Measurements from ENCODE around the gene SLC30A1. TPM values are rescaled to one million over a fixed set of nuclear protein-coding genes. Genes with fewer than 3 reads are reported as not detected.

SLC30A1 gene
- polyA plus RNA-seq, 1 experiment: 12.8 TPM

DNA sequence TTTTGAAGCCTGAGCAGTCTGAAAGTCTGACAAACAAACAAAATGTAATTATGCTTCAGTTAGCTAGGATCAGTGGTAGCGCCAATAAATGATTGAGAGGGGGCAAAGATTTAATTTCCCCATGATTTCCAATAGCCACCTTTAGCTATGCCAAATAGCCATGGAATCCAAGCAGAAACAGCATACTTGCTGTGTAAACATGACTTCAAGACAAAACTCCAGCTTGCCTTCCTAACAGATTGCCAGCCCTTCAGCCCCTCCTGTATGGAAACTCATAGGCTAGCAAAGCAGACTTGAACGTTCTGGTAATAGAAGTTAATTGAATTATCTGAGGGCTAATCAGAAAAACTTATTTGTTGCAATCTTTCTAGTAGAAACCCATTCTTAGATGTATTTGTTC lies 25.6 kb upstream of the SLC30A1 start:
- CTCF ChIA-PET: no interaction called here
- POLR2A ChIA-PET: no interaction called here
- TF ChIP-seq, protein P1, sequence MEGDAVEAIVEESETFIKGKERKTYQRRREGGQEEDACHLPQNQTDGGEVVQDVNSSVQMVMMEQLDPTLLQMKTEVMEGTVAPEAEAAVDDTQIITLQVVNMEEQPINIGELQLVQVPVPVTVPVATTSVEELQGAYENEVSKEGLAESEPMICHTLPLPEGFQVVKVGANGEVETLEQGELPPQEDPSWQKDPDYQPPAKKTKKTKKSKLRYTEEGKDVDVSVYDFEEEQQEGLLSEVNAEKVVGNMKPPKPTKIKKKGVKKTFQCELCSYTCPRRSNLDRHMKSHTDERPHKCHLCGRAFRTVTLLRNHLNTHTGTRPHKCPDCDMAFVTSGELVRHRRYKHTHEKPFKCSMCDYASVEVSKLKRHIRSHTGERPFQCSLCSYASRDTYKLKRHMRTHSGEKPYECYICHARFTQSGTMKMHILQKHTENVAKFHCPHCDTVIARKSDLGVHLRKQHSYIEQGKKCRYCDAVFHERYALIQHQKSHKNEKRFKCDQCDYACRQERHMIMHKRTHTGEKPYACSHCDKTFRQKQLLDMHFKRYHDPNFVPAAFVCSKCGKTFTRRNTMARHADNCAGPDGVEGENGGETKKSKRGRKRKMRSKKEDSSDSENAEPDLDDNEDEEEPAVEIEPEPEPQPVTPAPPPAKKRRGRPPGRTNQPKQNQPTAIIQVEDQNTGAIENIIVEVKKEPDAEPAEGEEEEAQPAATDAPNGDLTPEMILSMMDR (IDR thresholded peaks at IDR 0.05; ENCODE audit: low read depth, low read length): no peak
- H3K27me3 ChIP-seq (ENCODE audit: control insufficient read depth, insufficient read depth, low read length): no peaks in the 10 kb centered on the region
- H3K9me3 ChIP-seq (ENCODE audit: control insufficient read depth, insufficient read depth, low read length): no peaks in the 10 kb centered on the region
- no peak for DNase-seq (ENCODE audit: low read depth, low spot score)
- H3K27ac ChIP-seq (ENCODE audit: low read depth, low read length): no peak overlapping the region
- no peak overlapping the region for H3K4me3 ChIP-seq (ENCODE audit: low read depth, low read length)

- POLR2A ChIA-PET: interaction anchor here (1.4 kb wide), 1 partner anchor 10 kb away, joined by 4 read pairs; no protein-coding TSS in a partner anchor
- TF ChIP-seq, protein P1 (IDR thresholded peaks at IDR 0.05; ENCODE audit: low read depth, low read length): no peak
- H3K4me3 ChIP-seq (ENCODE audit: low read depth, low read length): no peak overlapping the region
- CTCF ChIA-PET: no interaction called here
- no peak overlapping the region for H3K27ac ChIP-seq (ENCODE audit: low read depth, low read length)
- no peak for DNase-seq (ENCODE audit: low read depth, low spot score)
- no peaks in the 10 kb centered on the region for H3K27me3 ChIP-seq (ENCODE audit: control insufficient read depth, insufficient read depth, low read length)
- no peaks in the 10 kb centered on the region for H3K9me3 ChIP-seq (ENCODE audit: control insufficient read depth, insufficient read depth, low read length)
These were observed 24.8 kb upstream of the SLC30A1 start for GRCh38 chr1:211603713-211604112.

- CTCF ChIA-PET: interaction anchor here (0.9 kb wide), 1 partner anchor 127 kb away, joined by 3 read pairs; no protein-coding TSS in a partner anchor
- POLR2A ChIA-PET: interaction anchor here (0.6 to 1.4 kb wide), 2 partner anchors 10 to 504 kb away, joined by 3 to 4 read pairs; no protein-coding TSS in a partner anchor
- TF ChIP-seq, protein P1 (IDR thresholded peaks at IDR 0.05; ENCODE audit: low read depth, low read length): no peak
These were observed 24.3 kb upstream of the SLC30A1 start for GRCh38 chr1:211603191-211603701.

DNA sequence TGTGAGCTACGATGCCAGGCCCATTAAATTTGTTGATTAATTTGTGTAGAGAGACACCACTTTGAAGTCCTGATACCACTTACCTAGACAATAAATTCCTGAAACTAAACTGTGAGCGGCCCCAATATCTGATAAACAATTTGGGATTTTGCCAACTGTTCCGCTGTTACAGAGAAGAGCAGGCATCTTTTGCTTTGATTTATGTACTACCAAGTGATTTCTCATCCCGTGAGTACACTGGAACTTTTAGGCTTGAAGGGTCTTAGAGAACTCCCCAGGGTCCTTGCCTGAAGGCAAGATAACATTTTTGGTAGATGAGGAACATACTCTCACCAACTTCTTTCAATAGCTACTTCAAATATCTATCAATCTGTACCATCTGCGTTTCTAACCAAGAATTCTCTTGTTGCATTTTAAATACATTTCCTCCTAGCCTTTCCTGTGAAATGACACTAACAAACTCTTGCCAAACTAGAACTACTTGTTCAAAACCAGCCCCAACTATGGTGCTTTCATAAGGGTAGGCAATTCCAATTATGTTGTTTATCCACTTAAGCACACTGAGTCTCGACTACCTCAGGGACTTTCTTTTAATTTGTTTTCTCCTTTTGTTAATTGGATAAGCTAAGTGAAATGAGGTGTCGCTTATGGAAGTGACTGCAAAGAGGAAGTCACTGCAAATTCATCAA lies 23.2 kb upstream of the SLC30A1 start:
- Histone ChIP-seq H3K27ac (ENCODE audit: low read depth, low read length) (no peak overlapping the region), H3K27me3 (ENCODE audit: control insufficient read depth, insufficient read depth, low read length) (no peaks in the 10 kb centered on the region), H3K9me3 (ENCODE audit: control insufficient read depth, insufficient read depth, low read length) (no peaks in the 10 kb centered on the region), H3K4me3 (ENCODE audit: low read depth, low read length) (no peak overlapping the region)
- no peak for DNase-seq (ENCODE audit: low read depth, low spot score)
- TF ChIP-seq, protein P1 (IDR thresholded peaks at IDR 0.05; ENCODE audit: low read depth, low read length): no peak
- CTCF ChIA-PET: interaction anchor here (0.9 kb wide), 1 partner anchor 126 kb away, joined by 3 read pairs; no protein-coding TSS in a partner anchor
- POLR2A ChIA-PET: interaction anchor here (1.4 kb wide), 1 partner anchor 11 kb away, joined by 4 read pairs; no protein-coding TSS in a partner anchor

More at GRCh38 chr1:211603191-211603701, 24.3 kb upstream of the SLC30A1 start:
- Histone ChIP-seq H3K4me3 (ENCODE audit: low read depth, low read length) (no peak overlapping the region), H3K27ac (ENCODE audit: low read depth, low read length) (no peak overlapping the region), H3K27me3 (ENCODE audit: control insufficient read depth, insufficient read depth, low read length) (no peaks in the 10 kb centered on the region), H3K9me3 (ENCODE audit: control insufficient read depth, insufficient read depth, low read length) (no peaks in the 10 kb centered on the region)
- no peak for DNase-seq (ENCODE audit: low read depth, low spot score)

- ChIA-PET POLR2A (no interaction called here), CTCF (no interaction called here)
- DNase-seq (ENCODE audit: low read depth, low spot score): no peak
- no peaks in the 10 kb centered on the region for H3K27me3 ChIP-seq (ENCODE audit: control insufficient read depth, insufficient read depth, low read length)
- H3K9me3 ChIP-seq (ENCODE audit: control insufficient read depth, insufficient read depth, low read length): no peaks in the 10 kb centered on the region
- TF ChIP-seq, protein P1 (IDR thresholded peaks at IDR 0.05; ENCODE audit: low read depth, low read length): no peak
- no peak overlapping the region for H3K27ac ChIP-seq (ENCODE audit: low read depth, low read length)
- H3K4me3 ChIP-seq (ENCODE audit: low read depth, low read length): no peak overlapping the region
These were observed 22.2 kb upstream of the SLC30A1 start for GRCh38 chr1:211601159-211601558.

All from AG04450 (cell line).